GM23338 (cell line): ENCODE results near the gene IGF2R.

Source experiments
- CREB1 ChIP-seq: fragments of 250-450 bp; sonication (Bioruptor Pico); IDR thresholded peaks from 2 replicates; pipeline ENCODE4 v1.5.0; 2020; ENCODE audit warnings: low read depth, mild to moderate bottlenecking, moderate library complexity
- EZH2 ChIP-seq: fragments of 200-600 bp; sonication (generic); IDR thresholded peaks from one replicate; pipeline ENCODE4 v1.8.0; 2017; ENCODE audit warnings: antibody characterized with exemption, mild to moderate bottlenecking, low read depth; ENCODE audit not compliant: unreplicated experiment
- EZH2phosphoT487 ChIP-seq: fragments of 200-600 bp; sonication (generic); IDR thresholded peaks from one replicate; pipeline ENCODE4 v1.8.1; 2018; ENCODE audit warnings: antibody characterized with exemption; ENCODE audit not compliant: unreplicated experiment
- JUNB ChIP-seq: IDR thresholded peaks from one replicate; pipeline ENCODE4 v1.6.1; 2016; ENCODE audit warnings: antibody characterized with exemption; ENCODE audit not compliant: unreplicated experiment
- NANOG ChIP-seq: IDR thresholded peaks from 2 replicates; pipeline ENCODE4 v1.6.1; 2016; ENCODE audit warnings: antibody characterized with exemption, borderline replicate concordance
- POLR2AphosphoS5 ChIP-seq: IDR thresholded peaks from 2 replicates; pipeline ENCODE4 v1.6.1; 2016; ENCODE audit warnings: antibody characterized with exemption, low read depth
- STAT1 ChIP-seq: IDR thresholded peaks from one replicate; pipeline ENCODE4 v1.6.1; 2016; ENCODE audit warnings: antibody characterized with exemption; ENCODE audit not compliant: unreplicated experiment
- ZNF114 ChIP-seq: fragments of 250-450 bp; sonication (Bioruptor Pico); IDR thresholded peaks from 2 replicates; pipeline ENCODE4 v1.5.0; 2020; ENCODE audit warnings: mild to moderate bottlenecking, moderate library complexity
- ZNF331 ChIP-seq: fragments of 250-450 bp; sonication (Bioruptor Pico); IDR thresholded peaks from 2 replicates; pipeline ENCODE4 v1.5.0; 2020; ENCODE audit warnings: low read depth, mild to moderate bottlenecking, moderate library complexity
- TF ChIP-seq, protein P1 (sequence below), 2 experiments: fragments of 200-600 bp in 1 of 2; sonication (generic) in 1 of 2; conservative IDR thresholded peaks; 2 replicates each; pipeline versions ENCODE4 v1.5.1 to v1.6.1; 2016 to 2017; ENCODE audit warnings: antibody characterized with exemption in 2 of 2, low read depth in 2 of 2, mild to moderate bottlenecking in 2 of 2, moderate library complexity in 1 of 2
- TF ChIP-seq, protein P2 (sequence below): IDR thresholded peaks from one replicate; pipeline ENCODE4 v1.6.1; 2018; ENCODE audit warnings: antibody characterized with exemption; ENCODE audit not compliant: unreplicated experiment
- TF ChIP-seq, protein P3 (sequence below): IDR thresholded peaks from 2 replicates; pipeline ENCODE4 v1.6.1; 2016; ENCODE audit warnings: antibody characterized with exemption

DNA sequence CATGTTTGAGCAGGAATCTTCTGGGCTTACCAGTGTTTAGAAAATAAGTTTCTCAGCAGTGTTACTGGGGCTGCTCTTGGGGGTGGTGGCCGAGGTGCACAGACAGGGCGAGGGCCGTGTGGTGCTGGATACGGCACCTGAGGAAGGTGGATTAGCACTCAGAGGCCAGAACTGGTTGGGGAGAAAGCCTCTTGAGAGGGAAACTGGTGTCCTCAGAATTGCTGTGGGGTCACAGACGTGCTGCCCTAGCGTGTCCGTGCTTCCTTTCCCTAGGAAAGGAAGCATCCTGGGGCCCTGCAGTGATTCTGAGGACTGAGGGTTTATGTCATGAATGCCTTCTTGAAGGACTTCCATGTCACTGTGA, 120.6 kb downstream of the IGF2R start:
- TF ChIP-seq EZH2phosphoT487 (no peak), POLR2AphosphoS5 (no peak), EZH2 (no peak), JUNB (no peak), CREB1 (CRISPR knock-in tag) (no peak), ZNF114 (CRISPR knock-in tag) (no peak), ZNF331 (CRISPR knock-in tag) (no peak), NANOG (no peak), STAT1 (no peak)
- TF ChIP-seq, protein P1, sequence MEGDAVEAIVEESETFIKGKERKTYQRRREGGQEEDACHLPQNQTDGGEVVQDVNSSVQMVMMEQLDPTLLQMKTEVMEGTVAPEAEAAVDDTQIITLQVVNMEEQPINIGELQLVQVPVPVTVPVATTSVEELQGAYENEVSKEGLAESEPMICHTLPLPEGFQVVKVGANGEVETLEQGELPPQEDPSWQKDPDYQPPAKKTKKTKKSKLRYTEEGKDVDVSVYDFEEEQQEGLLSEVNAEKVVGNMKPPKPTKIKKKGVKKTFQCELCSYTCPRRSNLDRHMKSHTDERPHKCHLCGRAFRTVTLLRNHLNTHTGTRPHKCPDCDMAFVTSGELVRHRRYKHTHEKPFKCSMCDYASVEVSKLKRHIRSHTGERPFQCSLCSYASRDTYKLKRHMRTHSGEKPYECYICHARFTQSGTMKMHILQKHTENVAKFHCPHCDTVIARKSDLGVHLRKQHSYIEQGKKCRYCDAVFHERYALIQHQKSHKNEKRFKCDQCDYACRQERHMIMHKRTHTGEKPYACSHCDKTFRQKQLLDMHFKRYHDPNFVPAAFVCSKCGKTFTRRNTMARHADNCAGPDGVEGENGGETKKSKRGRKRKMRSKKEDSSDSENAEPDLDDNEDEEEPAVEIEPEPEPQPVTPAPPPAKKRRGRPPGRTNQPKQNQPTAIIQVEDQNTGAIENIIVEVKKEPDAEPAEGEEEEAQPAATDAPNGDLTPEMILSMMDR (conservative IDR thresholded peaks at IDR 0.05; ENCODE audit: low read depth in 2 of 2): no peak
- TF ChIP-seq, protein P2, sequence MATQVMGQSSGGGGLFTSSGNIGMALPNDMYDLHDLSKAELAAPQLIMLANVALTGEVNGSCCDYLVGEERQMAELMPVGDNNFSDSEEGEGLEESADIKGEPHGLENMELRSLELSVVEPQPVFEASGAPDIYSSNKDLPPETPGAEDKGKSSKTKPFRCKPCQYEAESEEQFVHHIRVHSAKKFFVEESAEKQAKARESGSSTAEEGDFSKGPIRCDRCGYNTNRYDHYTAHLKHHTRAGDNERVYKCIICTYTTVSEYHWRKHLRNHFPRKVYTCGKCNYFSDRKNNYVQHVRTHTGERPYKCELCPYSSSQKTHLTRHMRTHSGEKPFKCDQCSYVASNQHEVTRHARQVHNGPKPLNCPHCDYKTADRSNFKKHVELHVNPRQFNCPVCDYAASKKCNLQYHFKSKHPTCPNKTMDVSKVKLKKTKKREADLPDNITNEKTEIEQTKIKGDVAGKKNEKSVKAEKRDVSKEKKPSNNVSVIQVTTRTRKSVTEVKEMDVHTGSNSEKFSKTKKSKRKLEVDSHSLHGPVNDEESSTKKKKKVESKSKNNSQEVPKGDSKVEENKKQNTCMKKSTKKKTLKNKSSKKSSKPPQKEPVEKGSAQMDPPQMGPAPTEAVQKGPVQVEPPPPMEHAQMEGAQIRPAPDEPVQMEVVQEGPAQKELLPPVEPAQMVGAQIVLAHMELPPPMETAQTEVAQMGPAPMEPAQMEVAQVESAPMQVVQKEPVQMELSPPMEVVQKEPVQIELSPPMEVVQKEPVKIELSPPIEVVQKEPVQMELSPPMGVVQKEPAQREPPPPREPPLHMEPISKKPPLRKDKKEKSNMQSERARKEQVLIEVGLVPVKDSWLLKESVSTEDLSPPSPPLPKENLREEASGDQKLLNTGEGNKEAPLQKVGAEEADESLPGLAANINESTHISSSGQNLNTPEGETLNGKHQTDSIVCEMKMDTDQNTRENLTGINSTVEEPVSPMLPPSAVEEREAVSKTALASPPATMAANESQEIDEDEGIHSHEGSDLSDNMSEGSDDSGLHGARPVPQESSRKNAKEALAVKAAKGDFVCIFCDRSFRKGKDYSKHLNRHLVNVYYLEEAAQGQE: no peak
- TF ChIP-seq, protein P3, sequence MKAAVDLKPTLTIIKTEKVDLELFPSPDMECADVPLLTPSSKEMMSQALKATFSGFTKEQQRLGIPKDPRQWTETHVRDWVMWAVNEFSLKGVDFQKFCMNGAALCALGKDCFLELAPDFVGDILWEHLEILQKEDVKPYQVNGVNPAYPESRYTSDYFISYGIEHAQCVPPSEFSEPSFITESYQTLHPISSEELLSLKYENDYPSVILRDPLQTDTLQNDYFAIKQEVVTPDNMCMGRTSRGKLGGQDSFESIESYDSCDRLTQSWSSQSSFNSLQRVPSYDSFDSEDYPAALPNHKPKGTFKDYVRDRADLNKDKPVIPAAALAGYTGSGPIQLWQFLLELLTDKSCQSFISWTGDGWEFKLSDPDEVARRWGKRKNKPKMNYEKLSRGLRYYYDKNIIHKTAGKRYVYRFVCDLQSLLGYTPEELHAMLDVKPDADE: no peak
